Liver (tissue), 9 donors: ENCODE results near the gene ZC3H12C. TPM values are rescaled to one million over a fixed set of nuclear protein-coding genes. Genes with fewer than 3 reads are reported as not detected.

ENCODE experiments used
- DNase-seq: peaks from one replicate; pipeline ENCODE4 v3.0.0-alpha.2; 2017; ENCODE audit warnings: low spot score
- H3K27ac ChIP-seq, 2 donors: one replicate each; pipeline ENCODE4 v1.7.0; 2013; ENCODE audit warnings: inconsistent platforms in 2 of 2, low read length in 2 of 2, control low read depth in 1 of 2, low read depth in 1 of 2, mild to moderate bottlenecking in 1 of 2
- H3K27me3 ChIP-seq, 4 donors: one replicate each; pipeline versions ENCODE4 v1.6.1 to v1.7.0; 2013; ENCODE audit warnings: low read length in 3 of 4, inconsistent platforms in 1 of 4, mild to moderate bottlenecking in 1 of 4, moderate library complexity in 1 of 4; ENCODE audit not compliant: control insufficient read depth in 4 of 4, insufficient read depth in 4 of 4
- H3K36me3 ChIP-seq, 4 donors: one replicate each; pipeline versions ENCODE4 v1.6.1 to v1.7.0; 2013; ENCODE audit warnings: low read length in 3 of 4, mild to moderate bottlenecking in 3 of 4, low read depth in 1 of 4, moderate library complexity in 1 of 4; ENCODE audit not compliant: control insufficient read depth in 4 of 4, insufficient read depth in 3 of 4
- H3K4me1 ChIP-seq, 4 donors: one replicate each; pipeline versions ENCODE4 v1.6.1 to v1.7.0; 2013; ENCODE audit warnings: low read length in 3 of 4, mild to moderate bottlenecking in 3 of 4, moderate library complexity in 1 of 4; ENCODE audit not compliant: control insufficient read depth in 4 of 4, insufficient read depth in 4 of 4
- H3K4me3 ChIP-seq, 3 donors: one replicate each; pipeline versions ENCODE4 v1.6.1 to v1.7.0; 2013; ENCODE audit warnings: low read length in 3 of 3, control low read depth in 1 of 3, low read depth in 1 of 3, mild to moderate bottlenecking in 1 of 3
- H3K9ac ChIP-seq, 2 donors: one replicate each; pipeline ENCODE4 v1.7.0; 2013; ENCODE audit warnings: low read length in 2 of 2, mild to moderate bottlenecking in 2 of 2, moderate library complexity in 2 of 2, control low read depth in 1 of 2, low read depth in 1 of 2
- H3K9me3 ChIP-seq, 4 donors: one replicate each; pipeline versions ENCODE4 v1.6.1 to v1.7.0; 2013; ENCODE audit warnings: low read length in 3 of 4; ENCODE audit not compliant: control insufficient read depth in 4 of 4
- ATF3 ChIP-seq: IDR thresholded peaks from 2 replicates; pipeline ENCODE4 v1.6.1; 2016; ENCODE audit warnings: antibody characterized with exemption
- CTCF ChIP-seq: fragments of 150-350 bp; IDR thresholded peaks from 2 replicates; pipeline ENCODE4 v1.5.1; 2017; ENCODE audit warnings: improper control_type of control experiment, low read depth, low read length; ENCODE audit not compliant: missing input control
- EGR1 ChIP-seq, 2 donors: IDR thresholded peaks; 2 replicates each; pipeline ENCODE4 v1.6.1; 2016 to 2018; ENCODE audit warnings: antibody characterized with exemption in 2 of 2, low read depth in 2 of 2
- GABPA ChIP-seq, 2 donors: IDR thresholded peaks in 1 of 2; conservative IDR thresholded peaks in 1 of 2; 2 replicates each; pipeline ENCODE4 v1.6.1; 2016; ENCODE audit warnings: antibody characterized with exemption in 2 of 2, mild to moderate bottlenecking in 1 of 2, moderate library complexity in 1 of 2
- HNF4A ChIP-seq, 2 donors: conservative IDR thresholded peaks; 2 replicates each; pipeline ENCODE4 v1.6.1; 2016; ENCODE audit warnings: antibody characterized with exemption in 2 of 2, mild to moderate bottlenecking in 2 of 2
- HNF4G ChIP-seq: IDR thresholded peaks from 2 replicates; pipeline ENCODE4 v1.6.1; 2016; ENCODE audit warnings: antibody characterized with exemption
- JUND ChIP-seq, 2 donors: IDR thresholded peaks; 2 replicates each; pipeline ENCODE4 v1.6.1; 2016; ENCODE audit warnings: antibody characterized with exemption in 2 of 2
- MAX ChIP-seq: IDR thresholded peaks from 2 replicates; pipeline ENCODE4 v1.6.1; 2016; ENCODE audit warnings: antibody characterized with exemption
- NR2F2 ChIP-seq: IDR thresholded peaks from 2 replicates; pipeline ENCODE4 v1.6.1; 2016; ENCODE audit warnings: antibody characterized with exemption
- RXRA ChIP-seq, 2 donors: IDR thresholded peaks; 2 replicates each; pipeline ENCODE4 v1.6.1; 2017 to 2018; ENCODE audit warnings: antibody characterized with exemption in 2 of 2, mild to moderate bottlenecking in 1 of 2
- SP1 ChIP-seq: IDR thresholded peaks from 2 replicates; pipeline ENCODE4 v1.6.1; 2018; ENCODE audit warnings: antibody characterized with exemption, mild to moderate bottlenecking
- TAF1 ChIP-seq: conservative IDR thresholded peaks from 2 replicates; pipeline ENCODE4 v1.6.1; 2016; ENCODE audit warnings: antibody characterized with exemption, mild to moderate bottlenecking
- YY1 ChIP-seq: IDR thresholded peaks from 2 replicates; pipeline ENCODE4 v1.6.1; 2016; ENCODE audit warnings: antibody characterized with exemption, mild to moderate bottlenecking
- ZBTB33 ChIP-seq: IDR thresholded peaks from 2 replicates; pipeline ENCODE4 v1.6.1; 2016; ENCODE audit warnings: antibody characterized with exemption
- WGBS: extraction: QIAGEN DNeasy Blood & Tissue Kit; methylation state at CpG from one replicate; pipeline ENCODE4 v1.1.7; 2013; 5-methylcytosine and 5-hydroxymethylcytosine counted together
- polyA plus RNA-seq, 2 donors: library from polyadenylated mRNA; stranded (reverse) in 1 of 2; unstranded in 1 of 2; fragments of 200-250 nt in 1 of 2; fragments of >200 nt in 1 of 2; fragmentation: Nextera tagmentation in 1 of 2; extraction: Ambion mirVana in 1 of 2; gene quantifications; one replicate each; pipeline versions ENCODE4 v1.2.1 to v1.2.3, GENCODE V29; 2013 to 2015
- total RNA-seq, 2 donors: library from RNA; depleted of rRNA; stranded (reverse); fragments of >200 nt; gene quantifications; one replicate each; pipeline ENCODE4 v1.2.3, GENCODE V29; 2014
- donor health status: healthy.
- donor health status: healthy.
- donor health status: healthy.
- donor health status: healthy.
- donor health status: healthy.

ZC3H12C gene
- total and polyA plus RNA-seq, 4 donors: 0.92 to 9.6 (median 2.3) TPM

- no peak overlapping the region for H3K27ac ChIP-seq
- DNase-seq: no peak
- no peak for TF ChIP-seq NR2F2
- no peak for TF ChIP-seq CTCF
- TF ChIP-seq MAX: no peak
- no peak for TF ChIP-seq YY1
- TF ChIP-seq JUND (IDR thresholded peaks at IDR 0.05): no peak
- no peak for TF ChIP-seq ZBTB33
- TF ChIP-seq TAF1: no peak
- no peak for TF ChIP-seq HNF4A (conservative IDR thresholded peaks at IDR 0.05)
- no peak for TF ChIP-seq GABPA (IDR thresholded peaks at IDR 0.05 in 1 of 2, conservative IDR thresholded peaks at IDR 0.05 in 1 of 2)
- TF ChIP-seq EGR1 (IDR thresholded peaks at IDR 0.05; ENCODE audit: low read depth in 2 of 2): no peak
- no peaks in the 10 kb centered on the region for H3K27me3 ChIP-seq
- no peak overlapping the region for H3K4me3 ChIP-seq
- 52% methylated on average over 3 of the region's 3 CpGs for WGBS
- peaks cover 0 to 9% (median 3%) of the 10 kb centered on the region in 4 donors for H3K4me1 ChIP-seq
- H3K9me3 ChIP-seq: no peaks in the 10 kb centered on the region
- no peaks in the 10 kb centered on the region for H3K36me3 ChIP-seq
- H3K9ac ChIP-seq: no peak overlapping the region
Observed at GRCh38 chr11:110086892-110087309, 6.3 kb upstream of the ZC3H12C start.

- DNase-seq: no peak
- no peak overlapping the region for H3K27ac ChIP-seq
- H3K9me3 ChIP-seq: no peaks in the 10 kb centered on the region
- H3K4me3 ChIP-seq: no peak overlapping the region
- 87% methylated on average over 5 of the region's 5 CpGs for WGBS
- H3K4me1 ChIP-seq: peaks cover 0 to 14% (median 7%) of the 10 kb centered on the region in 4 donors
- TF ChIP-seq TAF1: no peak
- no peak for TF ChIP-seq CTCF
- no peak for TF ChIP-seq NR2F2
- no peak for TF ChIP-seq ATF3
- TF ChIP-seq SP1: no peak
- no peak for TF ChIP-seq HNF4A (conservative IDR thresholded peaks at IDR 0.05)
- TF ChIP-seq HNF4G: no peak
- TF ChIP-seq EGR1 (IDR thresholded peaks at IDR 0.05; ENCODE audit: low read depth in 2 of 2): no peak
- TF ChIP-seq RXRA (IDR thresholded peaks at IDR 0.05): no peak
- TF ChIP-seq GABPA (IDR thresholded peaks at IDR 0.05 in 1 of 2, conservative IDR thresholded peaks at IDR 0.05 in 1 of 2): no peak
- no peak for TF ChIP-seq MAX
- no peak overlapping the region for H3K9ac ChIP-seq
- no peaks in the 10 kb centered on the region for H3K36me3 ChIP-seq
- H3K27me3 ChIP-seq: no peaks in the 10 kb centered on the region
Observed at GRCh38 chr11:110087812-110088534, 5.2 kb upstream of the ZC3H12C start.
